OCI-LY3 (cell line): ENCODE measurements around the gene CHGA.

Experiments
- H2AFZ ChIP-seq: fragments of 200-600, 300-600 bp; shearing (Covaris generic); 2 replicates; pipeline ENCODE4 v1.6.0; 2014; ENCODE audit warnings: antibody characterized with exemption, low read depth, low read length
- H3K27ac ChIP-seq: fragments of 200-600, 300-600 bp; sonication (generic); 2 replicates; pipeline ENCODE4 v1.5.1; 2014; ENCODE audit warnings: mild to moderate bottlenecking, low read length, moderate library complexity, mixed read lengths
- H3K27me3 ChIP-seq: fragments of 200-600, 300-600 bp; sonication (generic); 2 replicates; pipeline ENCODE4 v1.6.1; 2014; ENCODE audit warnings: low read depth, low read length, mixed read lengths
- H3K36me3 ChIP-seq: fragments of 200-600, 300-600 bp; sonication (generic); replicated peaks from 2 replicates; pipeline ENCODE3; 2014; ENCODE audit warnings: low read depth, low read length, mixed read lengths
- H3K4me1 ChIP-seq: fragments of 300-600, 200-600 bp; sonication (generic); 2 replicates; pipeline ENCODE4 v1.6.1; 2014; ENCODE audit warnings: low read length, mixed read lengths
- H3K4me2 ChIP-seq: fragments of 200-600, 300-600 bp; sonication (generic); 2 replicates; pipeline ENCODE4 v1.6.1; 2014; ENCODE audit warnings: low read length, mixed read lengths
- H3K4me3 ChIP-seq: fragments of 300-600, 200-600 bp; sonication (generic); 2 replicates; pipeline ENCODE4 v1.5.1; 2014; ENCODE audit warnings: antibody characterized with exemption, mild to moderate bottlenecking, low read length, moderate library complexity
- H3K79me2 ChIP-seq: fragments of 300-600, 200-600 bp; shearing (Covaris generic); 2 replicates; pipeline ENCODE4 v1.6.1; 2014; ENCODE audit warnings: mild to moderate bottlenecking, low read length, mixed read lengths
- H3K9ac ChIP-seq: fragments of 300-600, 200-600 bp; shearing (Covaris generic); 2 replicates; pipeline ENCODE4 v1.6.0; 2014; ENCODE audit warnings: mild to moderate bottlenecking, low read length, moderate library complexity
- H3K9me3 ChIP-seq: fragments of 200-600, 300-600 bp; shearing (Covaris generic); 2 replicates; pipeline ENCODE4 v1.6.1; 2014; ENCODE audit warnings: low read length, mixed read lengths; ENCODE audit not compliant: insufficient read depth
- H4K20me1 ChIP-seq: fragments of 200-600, 300-600 bp; sonication (generic); 2 replicates; pipeline ENCODE4 v1.6.1; 2016; ENCODE audit warnings: low read length, mixed read lengths; ENCODE audit not compliant: insufficient read depth
- CTCF ChIP-seq: fragments of 200-600, 300-600 bp; sonication (generic); IDR thresholded peaks from 2 replicates; pipeline ENCODE4 v1.5.1; 2014; ENCODE audit warnings: antibody characterized with exemption, low read length, low read depth
- EZH2phosphoT487 ChIP-seq: fragments of 200-600 bp; shearing (Covaris generic); IDR thresholded peaks from 2 replicates; pipeline ENCODE4 v1.6.1; 2018; ENCODE audit warnings: antibody characterized with exemption, mixed run types, low read depth

Gene CHGA

GRCh38 chr14:92950193-92950540 lies 27.2 kb downstream of the CHGA start:
- Histone ChIP-seq H3K79me2 (no peaks in the 10 kb centered on the region), H3K4me3 (no peak overlapping the region), H3K36me3 (no peaks in the 10 kb centered on the region), H3K4me1 (peaks cover 6% of the 10 kb centered on the region; the same call in 1 of the 2 replicates), H3K9ac (no peak overlapping the region), H3K4me2 (no peak overlapping the region), H4K20me1 (no peaks in the 10 kb centered on the region), H2AFZ (no peak overlapping the region), H3K27me3 (no peaks in the 10 kb centered on the region), H3K27ac (no peak overlapping the region), H3K9me3 (no peaks in the 10 kb centered on the region)
- TF ChIP-seq CTCF, result no peak

- no peak overlapping the region for H3K4me3 ChIP-seq
- TF ChIP-seq CTCF (no peak), EZH2phosphoT487 (no peak)
- H3K36me3 ChIP-seq, result no peaks in the 10 kb centered on the region
- no peaks in the 10 kb centered on the region for H3K9me3 ChIP-seq
- no peak overlapping the region for H2AFZ ChIP-seq
- no peak overlapping the region for H3K4me2 ChIP-seq
- H3K4me1 ChIP-seq, result peaks cover 6% of the 10 kb centered on the region; the same call in 1 of the 2 replicates
- no peaks in the 10 kb centered on the region for H3K27me3 ChIP-seq
- no peak overlapping the region for H3K9ac ChIP-seq
- H3K27ac ChIP-seq, result no peak overlapping the region
- no peaks in the 10 kb centered on the region for H4K20me1 ChIP-seq
- H3K79me2 ChIP-seq, result no peaks in the 10 kb centered on the region
Observed at GRCh38 chr14:92950773-92951172, 27.8 kb downstream of the CHGA start.

- H3K27ac ChIP-seq, result no peak overlapping the region
- H3K36me3 ChIP-seq, result no peaks in the 10 kb centered on the region
- no peaks in the 10 kb centered on the region for H3K27me3 ChIP-seq
- H3K9ac ChIP-seq, result no peak overlapping the region
- no peak overlapping the region for H3K4me3 ChIP-seq
- TF ChIP-seq EZH2phosphoT487 (no peak), CTCF (no peak)
- H2AFZ ChIP-seq, result no peak overlapping the region
- H3K4me1 ChIP-seq, result peaks cover 6% of the 10 kb centered on the region; the same call in 1 of the 2 replicates
- no peak overlapping the region for H3K4me2 ChIP-seq
- H3K9me3 ChIP-seq, result no peaks in the 10 kb centered on the region
- no peaks in the 10 kb centered on the region for H3K79me2 ChIP-seq
- H4K20me1 ChIP-seq, result no peaks in the 10 kb centered on the region
Observed at GRCh38 chr14:92951261-92951660, 28.3 kb downstream of the CHGA start.

- Histone ChIP-seq H4K20me1 (no peaks in the 10 kb centered on the region), H3K27me3 (no peaks in the 10 kb centered on the region), H3K4me2 (peak overlapping the region; percentile 50), H2AFZ (0 out of 2 replicates have a peak overlapping the region, but pooled peaks have one; percentile 73), H3K9me3 (no peaks in the 10 kb centered on the region), H3K9ac (no peak overlapping the region), H3K79me2 (no peaks in the 10 kb centered on the region), H3K36me3 (no peaks in the 10 kb centered on the region), H3K27ac (no peak overlapping the region), H3K4me1 (peaks cover 6% of the 10 kb centered on the region; the same call in 1 of the 2 replicates), H3K4me3 (no peak overlapping the region)
- TF ChIP-seq EZH2phosphoT487 (no peak), CTCF (peak; percentile 88)
Observed at GRCh38 chr14:92951912-92952471, 29.0 kb downstream of the CHGA start.
